HG02981 (cell line): ENCODE data around the gene TNIP3.

Source experiments
- ATAC-seq: cut with Tn5 transposase; IDR thresholded peaks from one replicate; pipeline ENCODE4 v1.9.1; 2021; ENCODE audit warnings: mild to moderate bottlenecking, moderate library complexity; ENCODE audit not compliant: unreplicated experiment

Gene TNIP3

GRCh38 chr4:121088867-121089266 lies 75.3 kb downstream of the TNIP3 start:
- no peak for ATAC-seq
